GM19467 (cell line): ENCODE data around the gene CGA.
A peak's percentile ranks its signal among the peaks of the same experiment; 100 is the strongest.

ENCODE experiments used
- ATAC-seq: cut with Tn5 transposase; IDR thresholded peaks from one replicate; pipeline ENCODE4 v1.9.1; 2021; ENCODE audit warnings: mild to moderate bottlenecking, moderate library complexity; ENCODE audit not compliant: unreplicated experiment

Gene CGA

DNA sequence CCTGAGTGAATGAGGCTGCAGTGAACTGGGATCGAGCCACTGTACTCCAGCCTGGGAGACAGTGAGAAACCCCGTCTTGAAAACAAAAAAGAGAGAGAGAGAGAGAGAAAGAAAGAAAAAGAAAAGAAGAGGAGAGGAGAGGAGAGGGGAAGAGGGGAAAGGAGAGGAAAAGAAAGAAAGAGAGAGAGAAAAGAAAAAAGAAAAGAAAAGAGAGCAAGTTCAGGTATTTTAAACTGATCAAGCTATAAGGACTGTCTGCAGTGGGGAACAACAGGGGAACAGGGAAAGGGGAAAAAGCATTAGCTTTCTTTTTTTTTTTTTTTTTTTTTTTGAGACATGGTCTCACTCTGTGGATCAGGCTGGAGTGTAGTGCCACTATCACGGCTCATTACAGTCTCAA, 2.5 kb downstream of the CGA start:
- no peak for ATAC-seq

DNA sequence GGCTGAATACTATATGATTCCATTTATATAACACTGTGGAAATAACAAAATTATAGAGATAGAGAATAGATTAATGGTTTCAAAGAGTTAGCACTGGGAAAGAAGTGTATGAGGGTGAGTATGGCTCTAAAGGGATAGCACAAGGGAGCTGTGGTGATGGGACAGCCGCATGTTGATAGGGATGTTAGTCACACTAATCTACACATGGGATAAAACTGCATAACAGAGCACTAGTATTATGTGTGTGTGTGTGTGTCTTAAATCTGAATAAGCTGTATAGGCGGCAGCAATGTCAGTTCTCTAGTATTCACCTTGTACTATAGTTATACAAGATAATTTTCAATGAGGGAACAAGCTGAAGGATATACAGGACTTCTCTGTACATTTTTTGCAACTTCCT, 5.8 kb downstream of the CGA start:
- ATAC-seq, result no peak

DNA sequence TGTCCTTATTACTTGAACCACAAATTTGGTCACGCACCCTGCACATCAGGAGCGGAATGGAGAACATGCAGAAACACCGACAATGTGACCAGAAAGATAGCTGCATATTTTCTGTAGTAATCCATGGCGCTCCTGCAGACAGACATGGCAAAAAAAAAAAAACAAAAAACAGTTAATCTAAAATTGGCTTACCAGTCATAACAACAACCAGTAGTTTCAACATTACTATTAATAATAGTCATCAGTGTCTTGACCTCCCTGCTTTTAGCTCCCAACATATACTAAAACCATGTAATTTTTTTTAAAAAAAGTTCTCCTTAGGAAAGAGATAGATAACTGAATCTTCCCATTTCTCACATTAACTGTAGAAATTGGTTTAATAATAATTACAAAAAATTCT, 6.8 kb downstream of the CGA start:
- no peak for ATAC-seq

DNA sequence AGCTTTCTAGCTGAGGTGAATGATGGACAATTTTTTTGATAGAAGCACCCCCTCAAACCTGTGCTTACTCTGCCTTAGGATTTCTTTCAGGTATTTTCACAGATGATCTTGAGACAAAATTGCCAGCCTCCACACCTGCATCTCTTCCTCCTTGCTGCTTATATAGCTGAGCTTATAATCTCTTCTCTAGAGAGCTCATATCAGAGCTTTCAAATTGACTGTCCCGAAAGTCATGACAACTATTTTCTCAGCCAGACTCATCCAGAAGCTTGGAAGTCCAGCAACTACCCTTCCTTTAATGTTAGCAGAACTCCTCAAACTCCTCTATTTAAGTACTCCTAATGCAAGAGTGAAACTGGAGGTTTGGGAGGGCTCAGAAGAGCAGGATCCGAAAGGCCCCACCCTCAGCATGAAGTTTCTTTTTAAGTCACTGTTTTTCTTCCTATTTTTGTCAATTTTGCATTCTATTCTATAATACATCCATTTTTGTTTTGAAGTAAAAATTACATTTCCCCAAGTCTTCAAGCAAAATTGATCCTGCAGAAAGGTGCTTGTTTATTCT, 12.7 kb downstream of the CGA start:
- ATAC-seq, result no peak

DNA sequence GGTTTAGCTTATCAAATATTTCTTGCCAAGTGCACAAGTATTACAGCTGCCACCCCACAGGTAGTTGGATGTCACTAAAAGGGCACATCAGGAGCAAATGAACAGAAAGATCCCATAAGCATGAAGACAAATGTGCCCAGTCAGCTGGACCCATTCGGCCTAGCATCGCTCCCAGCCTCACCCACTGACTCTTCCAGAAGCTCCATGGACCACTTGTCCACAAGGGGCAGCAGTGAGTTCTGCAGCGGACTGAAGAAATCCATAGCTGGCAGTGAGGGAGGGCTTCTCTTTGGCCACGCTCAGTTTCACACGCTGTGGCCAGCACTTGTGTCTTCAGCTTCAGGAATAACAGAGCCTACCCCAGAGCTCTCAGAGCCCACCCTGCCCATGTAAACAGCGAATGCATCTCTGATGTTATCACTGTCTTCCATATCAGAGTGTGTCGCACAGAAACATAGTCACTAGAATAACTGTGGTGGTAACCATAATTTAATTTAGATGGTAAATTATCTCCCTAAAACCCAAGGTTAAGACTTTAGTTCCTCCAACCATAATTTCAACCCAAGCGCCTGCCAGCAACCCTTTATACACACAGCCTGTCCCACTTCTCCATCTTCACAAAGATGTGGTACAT, 15.8 kb downstream of the CGA start:
- peak; percentile 69 for ATAC-seq

DNA sequence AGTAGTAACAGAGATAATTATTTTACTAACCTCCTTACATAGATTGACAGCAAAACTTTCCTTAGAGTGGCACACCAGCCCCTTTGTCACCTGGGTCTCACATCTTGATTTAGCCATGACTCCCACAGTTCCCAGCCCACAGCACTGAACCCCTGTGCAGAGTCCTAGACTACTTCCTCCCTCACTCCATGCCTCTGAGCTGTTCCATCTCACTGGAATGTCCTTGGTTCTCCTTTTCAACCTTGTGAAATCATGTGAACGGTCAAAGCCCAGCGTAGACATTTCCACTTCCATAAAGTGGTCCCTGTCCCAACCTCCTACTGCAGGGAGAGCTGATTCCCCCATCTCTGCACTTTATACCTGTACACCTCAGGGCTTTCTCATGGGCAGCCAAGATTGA, 19.7 kb downstream of the CGA start:
- ATAC-seq, result no peak

DNA sequence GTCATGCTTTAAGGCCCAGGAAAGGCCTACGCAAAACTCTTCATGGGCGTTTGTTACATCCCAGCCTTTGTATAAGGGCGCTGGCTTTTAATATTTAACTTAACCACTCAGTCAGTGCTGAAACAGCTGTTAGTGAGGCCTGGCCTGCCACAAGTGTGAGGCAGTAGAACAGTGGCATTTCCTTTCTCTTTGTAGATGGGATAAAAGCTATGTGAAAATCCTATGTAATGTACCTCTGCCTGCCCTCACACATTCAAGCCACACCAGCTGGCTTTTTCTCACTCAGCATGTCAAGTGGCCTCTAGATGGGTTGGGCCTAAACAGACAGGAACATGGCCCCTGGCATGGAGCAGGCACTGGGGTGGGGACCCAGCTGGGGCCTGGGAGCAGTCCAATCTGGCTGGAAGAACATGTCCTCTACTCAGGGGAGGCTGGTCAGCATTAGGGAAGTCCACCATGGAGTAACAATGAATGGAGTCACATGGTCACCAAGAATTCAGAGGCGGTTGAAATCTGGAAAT, 20.7 kb downstream of the CGA start:
- peak; percentile 69 for ATAC-seq

DNA sequence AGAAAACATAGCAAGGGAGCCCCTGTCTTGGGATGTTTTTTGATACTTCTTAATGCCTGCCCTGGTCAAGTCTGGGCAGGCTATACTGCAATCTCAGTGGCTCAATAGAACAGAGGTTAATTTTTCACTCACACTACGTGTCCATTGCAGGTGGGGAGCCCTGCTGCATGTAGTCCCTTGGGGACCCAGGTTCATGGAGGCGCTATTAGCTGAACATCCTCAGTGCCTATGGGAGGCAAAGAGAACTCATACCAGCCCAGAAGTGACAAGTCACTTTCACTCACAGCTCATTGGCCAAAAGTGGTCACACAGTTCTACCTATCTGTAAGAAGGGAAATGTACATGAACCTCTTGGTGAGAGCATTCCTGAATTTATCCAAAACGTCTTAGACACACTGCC, 23.2 kb downstream of the CGA start:
- ATAC-seq, result no peak

DNA sequence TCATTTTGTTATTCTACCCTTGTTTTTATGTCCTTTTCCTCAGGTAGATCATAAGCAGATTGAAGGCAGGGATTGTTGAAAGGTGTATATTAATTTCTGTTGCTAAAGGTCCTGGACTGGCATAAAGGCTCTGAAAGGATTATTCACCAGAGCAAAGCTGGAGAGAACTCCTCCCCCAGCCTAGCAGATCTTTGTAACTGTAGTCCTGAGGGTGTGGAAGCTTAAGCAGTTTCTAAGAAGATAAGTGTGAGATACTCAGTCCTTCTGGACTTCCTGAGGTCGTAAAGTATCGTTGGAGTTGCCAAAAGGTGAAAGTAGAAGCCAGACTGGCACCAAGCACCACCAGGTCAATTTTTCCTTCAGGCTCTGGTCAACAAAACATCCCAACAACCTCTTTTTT, 24.2 kb downstream of the CGA start:
- no peak for ATAC-seq

DNA sequence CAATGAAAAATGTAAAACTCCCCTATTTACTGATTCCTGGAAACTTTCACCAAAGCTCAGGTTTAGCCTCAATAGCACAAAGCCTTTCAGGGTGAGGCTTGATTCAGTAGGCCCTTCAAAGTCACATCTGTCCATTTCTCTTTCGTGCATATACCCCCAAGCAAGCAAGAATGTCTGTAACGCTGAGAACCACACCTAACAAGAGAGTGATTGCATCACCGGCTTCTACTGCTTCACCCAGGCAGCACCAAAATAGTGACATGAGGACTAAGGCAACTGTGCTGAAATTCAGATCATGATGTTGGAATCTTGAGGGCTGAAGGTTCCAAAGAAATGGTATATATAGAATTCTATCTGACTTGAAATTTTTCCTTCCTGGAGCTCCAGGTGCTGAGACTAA, 26.1 kb downstream of the CGA start:
- no peak for ATAC-seq

DNA sequence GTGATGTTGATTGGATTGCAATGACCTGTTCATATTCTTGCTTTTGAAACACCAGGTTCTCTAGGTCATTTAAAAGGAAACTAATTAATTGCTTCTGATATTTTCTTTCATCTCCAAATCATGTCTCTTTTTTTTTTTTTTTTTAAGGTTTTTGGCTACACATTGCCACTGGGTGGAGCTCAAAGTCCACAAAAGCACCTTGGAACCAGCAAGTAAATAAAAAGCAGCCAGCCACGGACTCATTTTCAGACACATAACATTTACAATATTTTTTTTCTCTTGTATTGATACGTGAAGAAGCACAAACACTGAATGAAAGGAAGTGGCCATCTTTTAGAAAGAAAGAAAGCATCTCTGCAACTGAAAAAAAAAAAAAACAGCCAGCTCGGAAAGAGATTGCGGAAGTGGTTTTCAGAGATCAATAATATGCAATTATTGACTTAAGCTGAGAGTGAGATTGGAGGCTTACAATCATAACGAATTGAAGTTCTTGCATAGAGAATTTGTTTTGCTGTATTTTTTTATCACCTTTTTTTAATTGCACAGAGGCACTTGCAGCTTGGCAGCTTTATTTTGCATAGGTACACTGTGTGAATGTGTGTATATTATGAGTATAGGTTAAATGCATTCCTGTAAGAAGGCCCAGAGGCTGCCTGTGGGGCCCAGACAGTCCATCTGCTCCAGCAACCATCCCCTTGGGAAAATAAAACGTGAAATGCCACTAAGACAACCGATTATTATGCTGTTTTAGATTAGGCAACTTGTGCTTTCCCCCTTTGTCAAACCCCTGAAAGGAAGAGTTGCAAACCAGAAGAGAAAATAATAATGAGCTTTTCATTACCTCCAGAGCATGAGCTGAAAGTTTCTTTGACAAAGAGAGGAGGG, 28.2 kb downstream of the CGA start:
- ATAC-seq, result no peak

DNA sequence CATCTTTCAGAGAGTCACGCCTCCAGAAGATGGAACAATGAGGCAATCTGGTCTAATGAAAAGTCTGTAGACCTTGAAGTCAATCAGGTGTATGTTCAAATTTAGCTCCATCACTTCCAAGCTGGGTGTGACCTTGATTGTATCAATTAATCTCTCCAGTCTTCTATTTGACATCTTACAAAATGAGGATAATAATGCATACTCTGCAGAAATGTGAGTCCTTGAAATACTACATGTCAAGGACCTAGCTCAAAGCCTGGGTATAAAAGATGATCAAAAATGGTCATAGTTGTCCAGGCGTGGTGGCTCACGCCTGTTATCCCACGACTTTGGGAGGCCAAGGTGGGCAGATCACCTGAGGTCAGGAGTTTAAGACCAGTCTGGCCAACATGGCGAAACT, 29.8 kb downstream of the CGA start:
- no peak for ATAC-seq

DNA sequence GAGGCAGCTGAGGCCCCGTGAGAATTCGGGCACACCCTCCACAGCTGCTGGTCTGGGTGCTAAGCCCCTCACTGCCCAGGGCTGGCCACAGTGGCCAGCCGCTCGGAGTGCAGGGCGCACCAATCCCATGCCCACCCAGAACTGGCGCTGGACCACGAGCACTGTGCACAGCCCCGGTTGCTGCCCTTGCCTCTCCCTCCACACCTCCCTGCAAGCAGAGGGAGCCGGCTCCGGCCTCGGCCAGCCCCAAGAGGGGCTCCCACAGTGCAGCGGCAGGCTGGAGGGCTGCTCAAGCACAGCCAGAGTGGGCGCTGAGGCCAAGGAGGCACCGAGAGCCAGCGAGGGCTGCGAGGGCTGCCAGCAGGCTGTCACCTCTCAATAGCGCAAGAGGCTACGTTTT, 35.0 kb downstream of the CGA start:
- ATAC-seq, result no peak

DNA sequence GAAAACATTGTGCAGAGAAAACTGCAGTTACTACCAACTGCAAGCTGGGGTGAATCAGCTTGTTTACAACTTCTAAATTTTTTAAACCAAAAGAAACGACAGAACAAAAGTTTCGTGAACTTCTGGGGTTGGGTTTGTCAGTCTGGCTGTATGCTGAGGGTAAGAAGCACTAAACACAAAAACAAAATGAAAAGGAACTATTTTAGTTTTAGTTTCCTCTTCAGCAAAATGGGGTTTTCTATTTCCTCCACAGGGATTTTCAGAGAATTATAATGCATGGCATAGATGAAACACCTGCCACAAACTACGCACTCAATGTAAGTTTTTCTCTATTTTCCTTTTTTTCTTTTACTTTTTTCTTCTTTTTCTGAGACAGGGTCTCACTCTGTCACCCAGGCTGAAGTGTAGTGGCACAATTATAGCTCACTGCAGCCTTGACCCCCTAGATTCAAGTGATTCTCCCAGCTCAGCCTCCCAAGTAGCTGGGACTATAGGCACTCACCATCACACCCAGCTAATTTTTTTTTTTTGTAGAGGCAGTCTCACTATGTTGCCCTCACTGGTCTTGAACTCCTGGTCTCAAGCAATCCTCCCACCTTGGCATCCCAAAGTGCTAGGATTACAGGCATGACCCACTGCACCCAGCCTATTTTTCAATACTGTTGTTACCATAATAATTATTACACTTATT, 40.6 kb downstream of the CGA start:
- no peak for ATAC-seq

DNA sequence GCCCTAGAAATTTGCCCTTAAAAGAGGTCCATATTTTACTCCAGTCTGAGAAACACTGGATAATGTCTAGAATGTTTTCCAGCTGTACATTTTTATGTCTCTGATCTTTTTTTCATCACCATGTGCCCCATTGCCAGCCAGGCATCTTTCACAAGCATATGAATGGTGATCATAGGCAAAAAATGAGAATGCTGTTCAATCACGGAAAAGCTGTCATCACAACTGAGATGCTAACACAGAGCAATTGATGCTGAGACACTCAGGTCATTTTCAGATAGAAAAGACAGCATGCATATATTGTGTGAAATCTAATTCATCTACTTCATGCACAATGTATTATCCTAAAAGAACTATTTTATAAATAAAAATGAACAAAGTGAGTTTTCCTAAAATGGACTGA, 41.6 kb downstream of the CGA start:
- no peak for ATAC-seq

DNA sequence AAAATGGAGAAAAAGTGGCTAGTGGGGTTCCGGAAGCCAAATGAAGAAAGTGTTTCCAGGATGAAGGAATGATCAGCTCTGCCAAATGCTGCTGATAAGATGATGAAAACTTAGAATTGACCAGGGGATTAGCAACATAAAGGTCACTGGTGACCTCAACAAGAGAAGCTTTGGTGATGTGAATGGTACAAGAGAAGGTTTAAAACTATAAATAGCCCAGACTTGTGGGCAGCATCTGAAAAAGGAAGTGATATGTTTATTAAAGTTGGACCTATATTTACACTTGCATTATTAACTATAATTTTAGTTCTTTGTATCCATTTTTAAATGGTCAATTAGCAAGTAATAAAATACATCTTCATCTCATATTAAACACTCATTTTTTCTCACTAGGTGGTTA, 45.1 kb downstream of the CGA start:
- no peak for ATAC-seq

DNA sequence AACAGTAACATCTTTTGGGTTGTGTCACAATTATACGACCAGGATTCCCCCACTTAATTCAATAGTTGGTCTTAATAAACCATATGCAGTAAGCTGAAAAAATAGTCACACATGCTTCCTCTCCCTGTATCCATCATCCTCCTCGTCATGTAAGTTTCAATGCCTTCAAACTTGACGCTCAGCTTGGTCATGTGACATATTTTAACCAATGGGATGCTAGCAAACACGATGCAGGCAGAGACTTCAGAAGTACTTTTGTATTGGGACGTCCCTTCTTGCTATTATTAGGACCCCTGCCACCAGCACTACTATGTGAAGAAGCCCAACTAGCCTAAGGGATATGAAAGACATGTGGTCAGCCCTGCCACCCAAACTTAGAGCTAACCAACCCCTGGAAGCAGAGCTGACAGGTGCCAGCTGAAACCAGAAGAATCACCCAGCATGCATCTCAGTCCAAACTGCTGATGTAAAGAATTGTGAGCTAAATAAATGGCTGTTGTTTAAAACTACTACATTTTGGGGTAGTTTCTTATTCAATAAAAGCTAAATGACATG, 49.3 kb downstream of the CGA start:
- no peak for ATAC-seq

DNA sequence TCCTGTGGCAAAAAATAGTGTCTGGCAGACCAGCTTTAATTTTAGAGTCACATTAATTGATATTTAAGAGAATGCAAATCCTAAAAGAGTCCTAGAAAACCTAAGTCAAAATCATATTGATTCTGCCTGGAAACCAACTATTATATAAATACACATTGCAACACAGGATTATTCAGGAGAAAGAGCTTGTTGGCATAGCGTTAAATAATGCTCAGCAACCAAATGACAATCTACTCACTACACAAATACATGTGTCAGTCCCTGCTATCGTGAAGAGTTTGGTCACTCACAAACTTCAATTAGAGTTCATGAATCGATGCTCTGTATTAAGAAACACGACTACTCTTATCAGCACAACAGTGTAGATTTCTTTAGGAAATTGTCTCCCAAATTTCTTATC, 54.2 kb downstream of the CGA start:
- ATAC-seq, result no peak
